Cerebellar nuclear complex (tissue), 1 donor: ENCODE measurements around the gene INTS6.
"Not testable (repeated sequence)": the region's sequence is repeated elsewhere in the genome, so short reads cannot be mapped to it uniquely, and the experiment has no call there.

ENCODE experiments used
- DNase-seq, 2 experiments: peaks; one replicate each; lab custom pipeline; 2025; lab: John Stamatoyannopoulos, UW

The INTS6 gene

GRCh38 chr13:51453959-51454703, 1.3 kb upstream of the INTS6 start:
- DNase-seq: peak in 1 of 2 experiments; percentile 18

GRCh38 chr13:51453207-51453958, 547 bp upstream of the INTS6 start:
- peak in 1 of 2 experiments; percentile 52 for DNase-seq

- peak in 1 of 2 experiments; percentile 4 for DNase-seq
Measured at GRCh38 chr13:51451467-51452360, 1.1 kb downstream of the INTS6 start.

- DNase-seq: no peak
Measured at GRCh38 chr13:51451134-51451466, 1.7 kb downstream of the INTS6 start.

GRCh38 chr13:51449018-51449417, 3.8 kb downstream of the INTS6 start:
- DNase-seq: no peak

GRCh38 chr13:51444922-51445321, 7.9 kb downstream of the INTS6 start:
- DNase-seq: no peak

- no peak for DNase-seq
Measured at GRCh38 chr13:51440381-51440780, 12.5 kb downstream of the INTS6 start.

GRCh38 chr13:51437550-51438127, 15.2 kb downstream of the INTS6 start:
- DNase-seq: no peak

- DNase-seq: no peak
Measured at GRCh38 chr13:51435002-51435578, 17.7 kb downstream of the INTS6 start.

GRCh38 chr13:51432576-51432975, 20.3 kb downstream of the INTS6 start:
- no peak for DNase-seq

- DNase-seq: no peak
Measured at GRCh38 chr13:51426982-51427381, 25.9 kb downstream of the INTS6 start.

- DNase-seq: no peak
Measured at GRCh38 chr13:51425410-51426042, 27.3 kb downstream of the INTS6 start.

GRCh38 chr13:51423766-51424165, 29.1 kb downstream of the INTS6 start:
- DNase-seq: no peak

GRCh38 chr13:51422484-51422883, 30.4 kb downstream of the INTS6 start:
- DNase-seq: no peak

- DNase-seq: no peak
Measured at GRCh38 chr13:51420681-51421490, 31.9 kb downstream of the INTS6 start.

GRCh38 chr13:51419001-51419636, 33.7 kb downstream of the INTS6 start:
- no peak for DNase-seq

- DNase-seq: no peak
Measured at GRCh38 chr13:51417716-51418115, 35.1 kb downstream of the INTS6 start.

- DNase-seq: no peak
Measured at GRCh38 chr13:51416107-51416506, 36.7 kb downstream of the INTS6 start.

GRCh38 chr13:51415339-51415738, 37.5 kb downstream of the INTS6 start:
- not testable (repeated sequence) for DNase-seq

GRCh38 chr13:51412431-51412830, 40.4 kb downstream of the INTS6 start:
- DNase-seq: no peak
